Common myeloid progenitor, CD34-positive (primary cell): Measurements from ENCODE around the gene SCN1B.

ENCODE experiments used
- CTCF ChIA-PET: fragments of 350-600 bp; sonication (Branson Sonifier 250); formaldehyde crosslinking; loops from one replicate; lab custom pipeline; 2021; ENCODE audit warnings: antibody characterized with exemption; lab: Charles Lee
- POLR2A ChIA-PET: fragments of 350-600 bp; sonication (Branson Sonifier 250); formaldehyde crosslinking; loops from one replicate; lab custom pipeline; 2021; ENCODE audit warnings: antibody characterized with exemption; lab: Charles Lee
- DNase-seq, 3 donors: peaks; one replicate each; pipeline versions ENCODE4 v3.0.0 to v3.0.0-alpha.2; 2013
- H3K27ac ChIP-seq, 2 experiments: 1 replicate in 1 of 2; 2 replicates in 1 of 2; pipeline ENCODE4 v1.7.0; 2013; ENCODE audit warnings: inconsistent platforms in 2 of 2, low read length in 2 of 2, mild to moderate bottlenecking in 2 of 2, low read depth in 1 of 2, moderate library complexity in 1 of 2; ENCODE audit not compliant: severe bottlenecking in 2 of 2, insufficient read depth in 1 of 2, poor library complexity in 1 of 2
- H3K27me3 ChIP-seq, 5 experiments: replicated peaks in 2 of 5; 1 replicate in 3 of 5; 2 replicates in 2 of 5; pipeline versions ENCODE4 v1.6.1 to v1.7.0; 2013; ENCODE audit warnings: low read length in 4 of 5, mild to moderate bottlenecking in 2 of 5, moderate library complexity in 2 of 5, inconsistent platforms in 1 of 5; ENCODE audit not compliant: insufficient read depth in 5 of 5, control insufficient read depth in 4 of 5
- H3K36me3 ChIP-seq, 4 experiments: 1 replicate in 2 of 4; 2 replicates in 2 of 4; pipeline versions ENCODE4 v1.6.1 to v1.7.0; 2013; ENCODE audit warnings: low read length in 3 of 4, control low read depth in 1 of 4, mild to moderate bottlenecking in 1 of 4; ENCODE audit not compliant: control insufficient read depth in 4 of 4, insufficient read depth in 4 of 4
- H3K4me1 ChIP-seq, 4 experiments: 1 replicate in 3 of 4; 2 replicates in 1 of 4; pipeline versions ENCODE4 v1.6.1 to v1.7.1; 2013; ENCODE audit warnings: low read length in 3 of 4, mild to moderate bottlenecking in 3 of 4, control low read depth in 1 of 4, inconsistent platforms in 1 of 4, moderate library complexity in 1 of 4; ENCODE audit not compliant: control insufficient read depth in 4 of 4, insufficient read depth in 4 of 4; ENCODE audit errors: control extremely low read depth in 1 of 4
- H3K4me3 ChIP-seq, 7 experiments: 1 replicate in 4 of 7; 2 replicates in 3 of 7; pipeline versions ENCODE4 v1.5.1 to v1.7.0; 2013; ENCODE audit warnings: mild to moderate bottlenecking in 7 of 7, low read length in 6 of 7, moderate library complexity in 6 of 7, inconsistent platforms in 2 of 7, low read depth in 2 of 7, control low read depth in 1 of 7; ENCODE audit not compliant: insufficient read depth in 4 of 7, control insufficient read depth in 1 of 7; ENCODE audit errors: extremely low read depth in 1 of 7
- H3K9me3 ChIP-seq, 5 experiments: 1 replicate in 4 of 5; 2 replicates in 1 of 5; pipeline versions ENCODE4 v1.6.1 to v1.7.1; 2013; ENCODE audit warnings: low read length in 4 of 5, mild to moderate bottlenecking in 2 of 5, inconsistent platforms in 1 of 5, low read depth in 1 of 5, moderate library complexity in 1 of 5; ENCODE audit not compliant: control insufficient read depth in 4 of 5, insufficient read depth in 2 of 5; ENCODE audit errors: control extremely low read depth in 1 of 5
- WGBS: methylation state at CpG from one replicate; pipeline ENCODE4 v1.1.5; 2013; ENCODE audit not compliant: insufficient coverage; 5-methylcytosine and 5-hydroxymethylcytosine counted together

The SCN1B gene

GRCh38 chr19:35053667-35054293, 23.5 kb downstream of the SCN1B start:
- CTCF ChIA-PET, result interaction anchor here (0.7 to 5.6 kb wide), 3 partner anchors 9 to 17 kb away, joined by 3 to 44 read pairs (median 15); partner anchors contain the start of gene HPN
- no peaks in the 10 kb centered on the region for H3K9me3 ChIP-seq
- H3K27ac ChIP-seq, result no peak overlapping the region
- H3K27me3 ChIP-seq, result no peaks in the 10 kb centered on the region
- no peak overlapping the region for H3K4me3 ChIP-seq
- 83% methylated on average over 7 of the region's 9 CpGs for WGBS
- H3K4me1 ChIP-seq, result peaks cover 0 to 10% (median 2%) of the 10 kb centered on the region in 4 experiments
- POLR2A ChIA-PET, result interaction anchor here (1.1 kb wide), 1 partner anchor 10 kb away, joined by 5 read pairs; no protein-coding TSS in a partner anchor
- DNase-seq, result no peak
- H3K36me3 ChIP-seq, result no peaks in the 10 kb centered on the region

DNA sequence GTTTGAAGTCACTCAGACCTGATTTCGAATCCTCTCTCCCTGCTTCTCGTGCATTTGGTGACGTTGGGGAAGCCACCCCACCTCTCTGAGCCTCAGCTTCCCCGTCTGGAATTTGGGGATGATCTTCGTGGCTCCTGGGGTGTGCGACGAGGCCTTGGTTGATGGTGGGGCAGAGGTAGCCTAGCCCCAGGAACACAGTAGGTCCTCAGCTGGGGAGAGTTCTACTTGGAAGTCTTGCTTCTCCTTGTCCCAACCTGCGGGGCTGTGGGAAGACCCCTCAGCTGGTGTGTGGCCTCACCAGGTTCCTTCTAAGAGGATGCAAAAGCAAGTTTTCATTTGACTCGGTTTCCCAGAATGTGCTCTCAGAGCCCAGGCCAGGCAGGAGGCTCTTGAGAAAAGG, 24.4 kb downstream of the SCN1B start:
- no peaks in the 10 kb centered on the region for H3K9me3 ChIP-seq
- H3K27ac ChIP-seq, result no peak overlapping the region
- H3K4me3 ChIP-seq, result no peak overlapping the region
- no peaks in the 10 kb centered on the region for H3K27me3 ChIP-seq
- ChIA-PET CTCF (interaction anchor here (0.7 to 5.6 kb wide), 9 partner anchors 10 to 81 kb away, joined by 3 to 44 read pairs (median 5); partner anchors contain the start of gene LGI4), POLR2A (interaction anchor here (1.1 kb wide), 1 partner anchor 11 kb away, joined by 5 read pairs; no protein-coding TSS in a partner anchor)
- DNase-seq, result no peak
- no peaks in the 10 kb centered on the region for H3K36me3 ChIP-seq
- 91% methylated on average over 9 of the region's 9 CpGs for WGBS
- peaks cover 0 to 5% (median 2%) of the 10 kb centered on the region in 4 experiments for H3K4me1 ChIP-seq

GRCh38 chr19:35055715-35056179, 25.5 kb downstream of the SCN1B start:
- 52% methylated on average over 3 of the region's 3 CpGs for WGBS
- Histone ChIP-seq H3K27me3 (no peaks in the 10 kb centered on the region), H3K4me3 (no peak overlapping the region), H3K4me1 (peaks cover 0 to 5% (median 2%) of the 10 kb centered on the region in 4 experiments), H3K27ac (no peak overlapping the region), H3K9me3 (no peaks in the 10 kb centered on the region), H3K36me3 (no peaks in the 10 kb centered on the region)
- CTCF ChIA-PET, result interaction anchor here (0.9 to 5.6 kb wide), 11 partner anchors 8 to 80 kb away, joined by 3 to 44 read pairs (median 5); partner anchors contain the start of gene LGI4
- peak in 2 of 3 donors; percentile 51 to 55 for DNase-seq
- POLR2A ChIA-PET, result interaction anchor here (0.6 kb wide), 1 partner anchor 10 kb away, joined by 3 read pairs; no protein-coding TSS in a partner anchor

GRCh38 chr19:35056513-35057063, 26.3 kb downstream of the SCN1B start:
- DNase-seq, result no peak
- Histone ChIP-seq H3K27ac (no peak overlapping the region), H3K4me3 (no peak overlapping the region), H3K36me3 (no peaks in the 10 kb centered on the region), H3K4me1 (peaks cover 0 to 5% (median 2%) of the 10 kb centered on the region in 4 experiments), H3K9me3 (no peaks in the 10 kb centered on the region), H3K27me3 (no peaks in the 10 kb centered on the region)
- ChIA-PET CTCF (interaction anchor here (1.8 to 5.6 kb wide), 5 partner anchors 10 to 29 kb away, joined by 4 to 44 read pairs (median 15); no protein-coding TSS in a partner anchor), POLR2A (interaction anchor here (0.7 kb wide), 1 partner anchor 11 kb away, joined by 3 read pairs; no protein-coding TSS in a partner anchor)
- 100% methylated on average over 3 of the region's 6 CpGs for WGBS

DNA sequence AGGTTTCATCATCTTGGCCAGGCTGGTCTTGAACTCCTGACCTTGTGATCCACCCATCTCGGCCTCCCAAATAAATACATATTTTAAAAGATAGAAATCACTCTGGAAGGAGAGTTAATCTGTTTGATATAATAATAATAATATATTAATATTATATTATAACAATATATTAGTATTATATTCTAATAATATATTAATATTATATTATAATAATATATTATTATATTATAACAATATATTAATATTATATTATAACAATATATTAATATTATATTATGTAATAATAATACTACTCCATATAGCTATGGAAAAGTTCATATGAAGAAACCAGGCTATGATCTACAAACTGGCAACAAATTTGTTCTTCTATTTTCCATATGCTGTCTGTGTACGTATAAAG, 28.1 kb downstream of the SCN1B start:
- Histone ChIP-seq H3K27me3 (peaks cover 0 to 2% (median 0%) of the 10 kb centered on the region in 5 experiments), H3K4me1 (peaks cover 0 to 5% (median 2%) of the 10 kb centered on the region in 4 experiments), H3K36me3 (no peaks in the 10 kb centered on the region), H3K27ac (no peak overlapping the region), H3K9me3 (no peaks in the 10 kb centered on the region), H3K4me3 (no peak overlapping the region)
- CTCF ChIA-PET, result interaction anchor here (1.0 to 4.6 kb wide), 5 partner anchors 8 to 87 kb away, joined by 3 to 36 read pairs (median 5); no protein-coding TSS in a partner anchor
- WGBS, result no CpG with 5 or more reads among the region's 2 CpGs
- DNase-seq, result no peak
- POLR2A ChIA-PET, result no interaction called here

DNA sequence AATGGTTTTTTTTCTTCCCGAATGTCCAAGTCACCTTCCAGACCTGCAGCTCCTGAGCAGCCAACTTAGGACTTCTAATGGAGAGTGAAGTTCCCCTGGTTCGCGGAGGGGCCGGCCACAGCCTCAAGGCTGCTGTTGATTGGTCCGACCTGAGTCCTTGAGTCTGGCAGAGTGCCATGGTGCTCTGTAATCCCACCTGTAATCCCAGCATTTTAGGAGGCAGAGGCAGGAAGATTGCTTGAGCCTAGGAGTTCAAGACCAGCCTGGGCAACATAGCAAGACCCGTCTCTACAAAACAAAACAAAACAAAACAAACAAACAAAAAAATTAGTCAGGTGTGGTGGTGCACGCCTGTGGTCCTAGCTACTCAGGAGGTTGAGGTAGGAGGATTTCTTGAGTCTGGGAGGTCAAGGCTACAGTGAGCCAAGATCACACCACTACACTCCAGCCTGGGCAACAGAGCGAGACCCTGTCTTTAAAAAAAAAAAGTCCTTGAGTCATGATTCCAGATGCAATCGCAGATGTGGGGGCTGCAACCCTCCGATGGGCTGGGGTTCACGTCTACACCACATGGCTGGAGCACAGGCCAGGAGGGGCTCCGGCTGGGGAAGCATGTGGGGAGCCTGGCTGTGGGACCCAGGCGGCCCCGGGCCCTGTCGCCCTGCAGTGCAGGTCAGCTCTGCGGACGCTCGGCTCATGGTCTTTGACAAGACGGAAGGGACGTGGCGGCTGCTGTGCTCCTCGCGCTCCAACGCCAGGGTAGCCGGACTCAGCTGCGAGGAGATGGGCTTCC, 28.9 kb downstream of the SCN1B start:
- no peaks in the 10 kb centered on the region for H3K36me3 ChIP-seq
- 96% methylated on average over 24 of the region's 26 CpGs for WGBS
- DNase-seq, result no peak
- POLR2A ChIA-PET, result no interaction called here
- peaks cover 0 to 2% (median 0%) of the 10 kb centered on the region in 5 experiments for H3K27me3 ChIP-seq
- CTCF ChIA-PET, result interaction anchor here (1.0 to 4.6 kb wide), 5 partner anchors 7 to 87 kb away, joined by 3 to 36 read pairs (median 5); no protein-coding TSS in a partner anchor
- H3K9me3 ChIP-seq, result no peaks in the 10 kb centered on the region
- H3K4me1 ChIP-seq, result peaks cover 0 to 5% (median 2%) of the 10 kb centered on the region in 4 experiments
- H3K4me3 ChIP-seq, result no peak overlapping the region
- no peak overlapping the region for H3K27ac ChIP-seq
